BLaER1 (cell line): Measurements from ENCODE around the gene RANGAP1.

Experiments used
- H3K27ac ChIP-seq: shearing (Covaris generic); formaldehyde crosslinking; 2 replicates; pipeline ENCODE4 v1.8.1; 2022
- H3K27me3 ChIP-seq: shearing (Covaris generic); formaldehyde crosslinking; 2 replicates; pipeline ENCODE4 v1.8.1; 2022
- H3K36me3 ChIP-seq: shearing (Covaris generic); formaldehyde crosslinking; 2 replicates; pipeline ENCODE4 v1.8.1; 2022
- H3K4me1 ChIP-seq: shearing (Covaris generic); formaldehyde crosslinking; 2 replicates; pipeline ENCODE4 v1.8.1; 2022
- H3K4me2 ChIP-seq: shearing (Covaris generic); formaldehyde crosslinking; 2 replicates; pipeline ENCODE4 v1.8.1; 2022
- H3K4me3 ChIP-seq: shearing (Covaris generic); formaldehyde crosslinking; 2 replicates; pipeline ENCODE4 v1.8.1; 2022
- H3K9ac ChIP-seq: shearing (Covaris generic); formaldehyde crosslinking; 2 replicates; pipeline ENCODE4 v1.8.1; 2022
- H3K9me3 ChIP-seq: shearing (Covaris generic); formaldehyde crosslinking; 2 replicates; pipeline ENCODE4 v1.8.1; 2022
- H4K20me1 ChIP-seq: shearing (Covaris generic); formaldehyde crosslinking; 2 replicates; pipeline ENCODE4 v1.8.1; 2022
- Cebpa-rat ChIP-seq: shearing (Covaris generic); IDR thresholded peaks from 2 replicates; pipeline ENCODE4 v1.8.1; 2022

RANGAP1 gene

GRCh38 chr22:41286639-41287091 lies 678 bp upstream of the RANGAP1 start:
- peak overlapping the region; percentile 65 for H3K4me2 ChIP-seq

DNA sequence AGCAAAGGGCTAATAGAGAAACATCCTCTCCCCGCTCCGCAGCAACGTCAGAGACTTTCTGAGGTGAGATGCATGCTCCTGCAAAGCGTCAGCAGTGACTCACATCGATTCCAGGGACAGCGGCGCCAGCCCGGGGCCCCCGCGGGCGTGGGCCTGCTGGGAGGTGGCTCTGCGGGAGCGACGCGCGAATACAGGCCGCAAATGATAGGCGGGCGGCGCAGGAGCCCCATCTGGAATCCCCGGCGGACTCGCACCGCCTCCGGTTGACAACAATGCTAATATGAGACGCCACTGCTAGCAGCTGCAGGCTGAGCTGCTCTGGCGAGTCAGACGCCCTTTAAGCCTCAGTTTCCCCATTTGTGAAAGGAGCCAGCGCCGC lies 557 bp downstream of the RANGAP1 start:
- peak overlapping the region; percentile 96 for H3K4me3 ChIP-seq
- H3K27ac ChIP-seq, result peak overlapping the region; percentile 88
- H3K36me3 ChIP-seq, result peaks cover 44% of the 10 kb centered on the region
- H3K27me3 ChIP-seq, result no peaks in the 10 kb centered on the region
- no peaks in the 10 kb centered on the region for H3K9me3 ChIP-seq
- TF ChIP-seq Cebpa-rat, result no peak
- H3K4me1 ChIP-seq, result peaks cover 41% of the 10 kb centered on the region
- peak overlapping the region; percentile 89 for H3K9ac ChIP-seq
- peak overlapping the region; percentile 95 for H3K4me2 ChIP-seq
- peaks cover 38% of the 10 kb centered on the region for H4K20me1 ChIP-seq

More at GRCh38 chr22:41286639-41287091, 678 bp upstream of the RANGAP1 start:
- Histone ChIP-seq H3K4me1 (peaks cover 34% of the 10 kb centered on the region), H3K9ac (peak overlapping the region; percentile 66), H3K4me3 (peak overlapping the region; percentile 96), H4K20me1 (peaks cover 26% of the 10 kb centered on the region), H3K9me3 (no peaks in the 10 kb centered on the region), H3K27ac (peak overlapping the region; percentile 61), H3K27me3 (no peaks in the 10 kb centered on the region), H3K36me3 (peaks cover 31% of the 10 kb centered on the region)
- TF ChIP-seq Cebpa-rat, result no peak

DNA sequence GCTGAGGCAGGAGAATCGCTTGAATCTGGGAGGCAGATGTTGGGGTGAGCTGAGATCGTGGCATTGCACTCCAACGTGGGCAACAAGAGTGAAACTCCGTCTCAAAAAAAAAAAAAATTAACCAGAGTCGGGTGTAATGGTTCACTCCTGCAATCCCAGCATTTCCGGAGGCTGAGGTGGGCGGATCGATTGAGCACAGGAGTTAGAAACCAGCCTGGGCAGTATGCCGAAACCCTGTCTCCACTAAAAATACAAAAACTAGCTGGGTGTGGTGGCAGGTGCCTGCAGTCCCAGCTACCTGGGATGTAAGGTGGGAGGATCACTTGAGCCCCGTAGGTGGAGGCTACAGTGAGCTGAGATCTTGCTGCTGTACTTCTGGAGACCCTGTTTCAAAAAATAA lies 1.5 kb downstream of the RANGAP1 start:
- H3K4me3 ChIP-seq, result peak overlapping the region; percentile 96
- peaks cover 41% of the 10 kb centered on the region for H3K4me1 ChIP-seq
- no peak overlapping the region for H3K27ac ChIP-seq
- H4K20me1 ChIP-seq, result peaks cover 46% of the 10 kb centered on the region
- H3K27me3 ChIP-seq, result no peaks in the 10 kb centered on the region
- H3K9me3 ChIP-seq, result no peaks in the 10 kb centered on the region
- 0 out of 2 replicates have a peak overlapping the region, but pooled peaks have one; percentile 89 for H3K9ac ChIP-seq
- H3K4me2 ChIP-seq, result peak overlapping the region; percentile 95
- H3K36me3 ChIP-seq, result peaks cover 53% of the 10 kb centered on the region
- TF ChIP-seq Cebpa-rat, result no peak

GRCh38 chr22:41280854-41281253 lies 5.1 kb downstream of the RANGAP1 start:
- H3K4me1 ChIP-seq, result peaks cover 25% of the 10 kb centered on the region
- H3K9me3 ChIP-seq, result no peaks in the 10 kb centered on the region
- no peak overlapping the region for H3K27ac ChIP-seq
- H3K4me2 ChIP-seq, result no peak overlapping the region
- H3K36me3 ChIP-seq, result peaks cover 89% of the 10 kb centered on the region
- no peak overlapping the region for H3K4me3 ChIP-seq
- H3K9ac ChIP-seq, result no peak overlapping the region
- H3K27me3 ChIP-seq, result no peaks in the 10 kb centered on the region
- peaks cover 70% of the 10 kb centered on the region for H4K20me1 ChIP-seq
- TF ChIP-seq Cebpa-rat, result no peak

- Histone ChIP-seq H3K36me3 (peaks cover 97% of the 10 kb centered on the region), H3K9ac (no peak overlapping the region), H3K27me3 (no peaks in the 10 kb centered on the region), H4K20me1 (peaks cover 71% of the 10 kb centered on the region), H3K4me3 (no peak overlapping the region), H3K4me2 (no peak overlapping the region), H3K4me1 (peaks cover 23% of the 10 kb centered on the region), H3K9me3 (no peaks in the 10 kb centered on the region), H3K27ac (no peak overlapping the region)
- no peak for TF ChIP-seq Cebpa-rat
Measured at GRCh38 chr22:41280065-41280464, 5.9 kb downstream of the RANGAP1 start.

DNA sequence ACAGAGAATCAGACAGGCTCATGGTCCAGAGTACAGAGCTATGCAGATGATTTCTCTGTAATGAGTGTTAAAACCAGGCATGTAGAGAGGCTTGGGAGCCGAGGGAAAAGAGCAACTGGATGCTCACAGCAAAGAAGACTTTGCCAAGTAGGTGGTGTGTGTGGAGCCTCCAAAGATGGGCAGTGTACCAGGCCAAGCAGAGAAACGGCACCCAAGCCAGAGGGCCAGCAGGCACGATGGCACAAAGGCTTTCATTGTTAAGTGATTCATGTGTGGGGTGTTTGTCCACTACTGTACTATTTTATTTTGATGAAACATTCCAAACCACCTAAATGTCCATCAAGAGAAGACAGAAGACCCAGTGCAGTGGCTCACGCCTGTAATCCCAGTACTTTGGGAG lies 11.1 kb downstream of the RANGAP1 start:
- no peaks in the 10 kb centered on the region for H3K4me1 ChIP-seq
- no peaks in the 10 kb centered on the region for H3K9me3 ChIP-seq
- H3K27ac ChIP-seq, result no peak overlapping the region
- no peaks in the 10 kb centered on the region for H3K27me3 ChIP-seq
- no peak overlapping the region for H3K9ac ChIP-seq
- H3K4me3 ChIP-seq, result no peak overlapping the region
- peaks cover 99% of the 10 kb centered on the region for H3K36me3 ChIP-seq
- TF ChIP-seq Cebpa-rat, result no peak
- H4K20me1 ChIP-seq, result peaks cover 54% of the 10 kb centered on the region
- H3K4me2 ChIP-seq, result no peak overlapping the region

GRCh38 chr22:41273128-41273527 lies 12.9 kb downstream of the RANGAP1 start:
- Histone ChIP-seq H3K9me3 (no peaks in the 10 kb centered on the region), H3K4me3 (no peak overlapping the region), H3K4me2 (no peak overlapping the region), H3K36me3 (peaks cover 99% of the 10 kb centered on the region), H3K9ac (no peak overlapping the region), H3K27me3 (no peaks in the 10 kb centered on the region), H3K27ac (no peak overlapping the region), H4K20me1 (peaks cover 45% of the 10 kb centered on the region; the same call in 1 of the 2 replicates), H3K4me1 (no peaks in the 10 kb centered on the region)
- no peak for TF ChIP-seq Cebpa-rat

DNA sequence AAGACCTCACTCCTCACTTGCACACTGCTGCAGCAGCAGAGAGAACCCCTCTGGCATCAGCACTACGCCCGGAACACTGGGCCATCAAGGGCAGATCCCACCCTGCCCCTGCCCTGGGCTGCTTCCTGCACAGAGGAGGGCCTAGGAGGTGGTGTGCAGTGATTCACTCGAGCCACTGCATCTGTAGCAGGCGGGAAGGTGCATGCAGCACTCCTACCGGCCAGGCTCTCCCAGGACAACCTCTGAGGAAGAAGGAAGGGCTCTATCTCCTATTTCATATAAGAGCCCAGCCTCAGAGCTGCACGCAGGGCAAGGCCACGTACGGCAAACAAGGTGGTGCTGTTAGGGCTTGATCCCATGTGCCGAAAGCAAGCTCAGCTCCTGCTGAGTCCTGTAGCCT lies 14.2 kb downstream of the RANGAP1 start:
- H3K4me1 ChIP-seq, result no peaks in the 10 kb centered on the region
- no peaks in the 10 kb centered on the region for H3K27me3 ChIP-seq
- H3K4me2 ChIP-seq, result no peak overlapping the region
- no peak overlapping the region for H3K4me3 ChIP-seq
- H3K36me3 ChIP-seq, result peaks cover 100% of the 10 kb centered on the region
- no peak for TF ChIP-seq Cebpa-rat
- peaks cover 50% of the 10 kb centered on the region; the same call in 1 of the 2 replicates for H4K20me1 ChIP-seq
- H3K9me3 ChIP-seq, result no peaks in the 10 kb centered on the region
- H3K9ac ChIP-seq, result no peak overlapping the region
- H3K27ac ChIP-seq, result no peak overlapping the region

DNA sequence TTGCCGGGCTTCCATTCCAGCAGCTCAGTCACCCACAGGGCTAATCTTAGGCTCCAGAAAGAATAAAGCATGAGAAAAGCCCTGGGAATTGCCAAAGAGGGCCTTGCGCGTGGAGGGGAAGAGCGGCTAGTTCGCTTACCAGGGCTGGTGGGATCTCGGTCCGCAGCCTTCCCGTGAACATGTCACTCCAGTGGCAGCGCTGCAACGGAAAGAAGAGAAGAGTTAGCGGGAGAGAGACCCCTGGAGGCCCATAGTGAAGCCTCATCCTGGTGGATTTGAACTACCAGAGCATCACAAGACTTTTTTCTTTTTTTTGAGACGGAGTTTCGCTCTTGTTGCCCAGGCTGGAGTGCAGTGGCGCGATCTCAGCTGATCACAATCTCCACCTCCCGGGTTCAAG lies 18.0 kb downstream of the RANGAP1 start:
- no peak overlapping the region for H3K9ac ChIP-seq
- H3K27ac ChIP-seq, result no peak overlapping the region
- H4K20me1 ChIP-seq, result peaks cover 52% of the 10 kb centered on the region
- H3K9me3 ChIP-seq, result no peaks in the 10 kb centered on the region
- no peaks in the 10 kb centered on the region for H3K4me1 ChIP-seq
- no peak overlapping the region for H3K4me3 ChIP-seq
- H3K27me3 ChIP-seq, result no peaks in the 10 kb centered on the region
- peaks cover 99% of the 10 kb centered on the region for H3K36me3 ChIP-seq
- H3K4me2 ChIP-seq, result no peak overlapping the region
- TF ChIP-seq Cebpa-rat, result no peak

GRCh38 chr22:41264408-41264941 lies 21.5 kb downstream of the RANGAP1 start:
- Histone ChIP-seq H3K4me3 (no peak overlapping the region), H3K27ac (no peak overlapping the region), H3K4me2 (no peak overlapping the region), H3K9ac (no peak overlapping the region), H3K4me1 (no peaks in the 10 kb centered on the region), H4K20me1 (peaks cover 69% of the 10 kb centered on the region), H3K36me3 (peaks cover 99% of the 10 kb centered on the region), H3K9me3 (no peaks in the 10 kb centered on the region), H3K27me3 (no peaks in the 10 kb centered on the region)
- no peak for TF ChIP-seq Cebpa-rat

GRCh38 chr22:41263704-41264103 lies 22.3 kb downstream of the RANGAP1 start:
- no peak for TF ChIP-seq Cebpa-rat
- H3K27ac ChIP-seq, result no peak overlapping the region
- H3K27me3 ChIP-seq, result no peaks in the 10 kb centered on the region
- peaks cover 99% of the 10 kb centered on the region for H3K36me3 ChIP-seq
- no peak overlapping the region for H3K4me3 ChIP-seq
- H3K4me2 ChIP-seq, result no peak overlapping the region
- H4K20me1 ChIP-seq, result peaks cover 69% of the 10 kb centered on the region
- no peaks in the 10 kb centered on the region for H3K4me1 ChIP-seq
- no peak overlapping the region for H3K9ac ChIP-seq
- no peaks in the 10 kb centered on the region for H3K9me3 ChIP-seq
